HFFc6 (cell line): ENCODE results near the gene PRKCE. TPM values are rescaled to one million over a fixed set of nuclear protein-coding genes. Genes with fewer than 3 reads are reported as not detected.

Experiments
- DNase-seq: peaks from one replicate; pipeline ENCODE4 v3.0.0-alpha.2; 2018
- H3K27ac Mint-ChIP-seq: 2 replicates; pipeline ENCODE4 v1.8.0; 2020; ENCODE audit warnings: mild to moderate bottlenecking, mixed read lengths
- H3K27me3 Mint-ChIP-seq: 2 replicates; pipeline ENCODE4 v1.8.0; 2021; ENCODE audit warnings: mild to moderate bottlenecking, moderate library complexity, mixed read lengths; ENCODE audit not compliant: insufficient read depth
- H3K36me3 Mint-ChIP-seq: 2 replicates; pipeline ENCODE4 v1.8.0; 2021; ENCODE audit warnings: low read depth, mixed read lengths
- H3K4me1 Mint-ChIP-seq: 2 replicates; pipeline ENCODE4 v1.8.0; 2020; ENCODE audit warnings: low read depth, mixed read lengths
- H3K4me3 Mint-ChIP-seq: 2 replicates; pipeline ENCODE4 v1.8.0; 2020; ENCODE audit warnings: mild to moderate bottlenecking, moderate library complexity, mixed read lengths
- H3K9me3 Mint-ChIP-seq: 2 replicates; pipeline ENCODE4 v1.8.0; 2020; ENCODE audit warnings: mild to moderate bottlenecking, mixed read lengths
- total RNA-seq, 6 experiments: library from RNA; stranded (reverse); fragmentation: NEBNext Ultra II Directional; extraction: Animal tissue kit (Norgen Biotek cat#: 25700); gene quantifications; 2 replicates in 1 of 6; 3 replicates in 5 of 6; pipeline ENCODE4 v1.2.3, GENCODE V29; 2021
- TF ChIP-seq, protein P1 (sequence below): fragments of 200-600 bp; sonication (generic); IDR thresholded peaks from 2 replicates; pipeline ENCODE4 v1.5.0; 2021; ENCODE audit warnings: antibody characterized with exemption, mild to moderate bottlenecking

Gene PRKCE
- total RNA-seq, 6 experiments from 2014 or later, result 10.8 to 13.7 (median 12.0) TPM

DNA sequence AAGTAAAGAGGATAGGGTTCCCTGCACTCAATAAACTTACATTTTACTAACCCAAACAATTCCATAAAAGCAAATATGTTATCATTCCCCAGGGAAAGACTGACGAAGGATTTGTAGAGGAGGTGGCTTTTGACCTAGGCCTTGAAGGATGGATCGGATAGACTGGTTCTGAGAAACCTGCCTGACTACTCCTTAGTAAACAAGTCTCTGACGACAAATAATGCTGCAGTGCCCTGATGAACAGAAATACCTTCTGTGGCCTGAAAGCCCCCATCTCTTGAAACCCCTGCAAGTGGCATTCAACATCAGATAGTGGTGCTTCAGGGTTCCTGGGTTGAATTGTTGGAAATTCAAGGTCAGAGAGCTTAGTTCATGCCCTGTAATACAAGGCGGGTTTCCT lies 19.2 kb downstream of the PRKCE start:
- no peak overlapping the region for H3K27ac Mint-ChIP-seq
- TF ChIP-seq, protein P1, sequence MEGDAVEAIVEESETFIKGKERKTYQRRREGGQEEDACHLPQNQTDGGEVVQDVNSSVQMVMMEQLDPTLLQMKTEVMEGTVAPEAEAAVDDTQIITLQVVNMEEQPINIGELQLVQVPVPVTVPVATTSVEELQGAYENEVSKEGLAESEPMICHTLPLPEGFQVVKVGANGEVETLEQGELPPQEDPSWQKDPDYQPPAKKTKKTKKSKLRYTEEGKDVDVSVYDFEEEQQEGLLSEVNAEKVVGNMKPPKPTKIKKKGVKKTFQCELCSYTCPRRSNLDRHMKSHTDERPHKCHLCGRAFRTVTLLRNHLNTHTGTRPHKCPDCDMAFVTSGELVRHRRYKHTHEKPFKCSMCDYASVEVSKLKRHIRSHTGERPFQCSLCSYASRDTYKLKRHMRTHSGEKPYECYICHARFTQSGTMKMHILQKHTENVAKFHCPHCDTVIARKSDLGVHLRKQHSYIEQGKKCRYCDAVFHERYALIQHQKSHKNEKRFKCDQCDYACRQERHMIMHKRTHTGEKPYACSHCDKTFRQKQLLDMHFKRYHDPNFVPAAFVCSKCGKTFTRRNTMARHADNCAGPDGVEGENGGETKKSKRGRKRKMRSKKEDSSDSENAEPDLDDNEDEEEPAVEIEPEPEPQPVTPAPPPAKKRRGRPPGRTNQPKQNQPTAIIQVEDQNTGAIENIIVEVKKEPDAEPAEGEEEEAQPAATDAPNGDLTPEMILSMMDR, result no peak

DNA sequence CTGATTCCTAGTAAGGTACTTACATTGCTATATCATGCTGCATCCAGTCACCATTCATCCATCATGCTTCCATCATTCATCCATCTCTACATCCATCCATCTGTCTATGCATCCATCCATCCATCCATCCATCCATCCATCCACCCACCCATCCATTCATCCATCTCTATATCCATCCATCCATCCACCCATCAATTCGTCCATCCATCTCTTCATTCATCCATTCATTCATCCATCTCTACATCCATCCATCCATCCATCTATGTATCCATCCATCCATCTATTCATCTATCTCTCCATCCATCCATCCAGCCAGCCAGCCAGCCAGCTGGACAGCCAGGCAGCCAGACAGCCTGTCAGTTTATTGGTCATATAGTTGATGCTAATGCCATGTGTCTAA lies 20.7 kb downstream of the PRKCE start:
- Mint-ChIP-seq H3K36me3 (no peaks in the 10 kb centered on the region), H3K27me3 (no peaks in the 10 kb centered on the region), H3K9me3 (no peaks in the 10 kb centered on the region), H3K27ac (no peak overlapping the region), H3K4me1 (peaks cover 36% of the 10 kb centered on the region), H3K4me3 (no peak overlapping the region)
- DNase-seq, result no peak
- TF ChIP-seq, protein P1, result no peak

More for the DNA sequence above, 19.2 kb downstream of the PRKCE start:
- Mint-ChIP-seq H3K4me3 (no peak overlapping the region), H3K27me3 (no peaks in the 10 kb centered on the region), H3K9me3 (no peaks in the 10 kb centered on the region), H3K4me1 (peaks cover 30% of the 10 kb centered on the region), H3K36me3 (no peaks in the 10 kb centered on the region)
- DNase-seq, result no peak

DNA sequence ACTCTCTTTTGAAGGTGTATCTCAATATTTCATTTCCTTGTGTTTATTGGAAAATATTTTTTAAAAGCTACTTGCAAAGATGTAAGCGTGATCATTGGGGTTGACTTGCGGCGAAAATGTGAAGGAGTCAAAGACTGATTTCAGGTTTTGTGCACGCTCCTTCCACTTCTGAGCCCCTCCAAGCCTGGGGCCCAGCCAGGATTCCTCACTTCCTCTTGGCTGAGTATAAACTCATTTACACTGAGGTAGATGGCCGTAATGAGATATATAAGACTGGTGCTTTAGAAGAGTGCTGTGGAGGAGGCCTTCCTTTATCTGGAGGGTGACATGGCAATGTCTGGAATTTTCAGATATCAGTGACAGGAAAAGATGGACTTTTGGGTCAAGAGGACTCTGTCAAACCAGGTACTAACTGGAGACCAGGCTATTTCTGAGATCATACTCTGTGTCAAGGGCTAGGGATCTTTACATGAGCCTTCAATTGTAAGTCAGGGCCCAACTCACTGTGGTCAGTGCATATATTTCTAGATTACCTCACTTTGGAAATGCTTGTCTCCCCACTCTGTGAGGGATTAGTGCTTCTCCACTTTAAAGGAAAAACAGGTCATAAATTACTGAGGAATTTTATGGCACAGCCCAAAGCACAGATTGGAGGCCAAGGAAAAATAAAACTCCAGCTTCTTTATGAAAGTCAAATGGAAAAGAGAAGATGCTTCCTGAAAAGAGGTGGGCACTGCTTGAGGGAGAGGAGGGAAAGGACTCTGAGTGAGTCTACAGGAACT lies 22.8 kb downstream of the PRKCE start:
- H3K4me1 Mint-ChIP-seq, result peaks cover 26% of the 10 kb centered on the region
- TF ChIP-seq, protein P1, result no peak
- no peak for DNase-seq
- H3K4me3 Mint-ChIP-seq, result no peak overlapping the region
- no peaks in the 10 kb centered on the region for H3K9me3 Mint-ChIP-seq
- no peaks in the 10 kb centered on the region for H3K27me3 Mint-ChIP-seq
- no peak overlapping the region; the same call in 1 of the 2 replicates for H3K27ac Mint-ChIP-seq
- no peaks in the 10 kb centered on the region for H3K36me3 Mint-ChIP-seq

DNA sequence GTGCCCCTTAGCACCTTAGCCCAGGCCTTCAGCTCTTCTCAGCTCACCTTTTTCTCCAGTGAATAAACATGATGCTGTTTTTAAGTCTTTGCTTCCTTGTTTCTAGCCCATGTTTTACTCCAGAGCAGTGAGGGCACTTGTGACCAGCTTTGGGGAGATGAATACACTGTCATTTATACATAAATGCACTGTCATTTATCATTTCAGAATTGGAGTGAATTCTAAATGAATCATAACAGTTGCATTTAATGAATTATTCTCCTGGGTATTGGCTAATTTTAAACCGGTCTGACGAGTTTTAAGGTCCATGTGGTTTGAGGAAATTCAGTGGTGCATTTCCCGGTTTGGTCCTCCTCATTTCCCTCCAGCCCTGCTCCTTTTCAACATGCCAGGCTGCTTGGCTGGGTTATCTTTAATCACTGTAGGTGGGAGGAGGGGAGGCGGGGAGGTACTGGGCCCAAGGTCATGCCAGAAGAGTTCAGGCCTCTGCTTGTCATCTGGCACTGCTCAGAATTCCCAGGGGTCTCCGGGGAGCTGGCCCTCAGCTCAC lies 23.9 kb downstream of the PRKCE start:
- no peak for DNase-seq
- H3K9me3 Mint-ChIP-seq, result no peaks in the 10 kb centered on the region
- H3K4me3 Mint-ChIP-seq, result no peak overlapping the region
- H3K27me3 Mint-ChIP-seq, result no peaks in the 10 kb centered on the region
- TF ChIP-seq, protein P1, result no peak
- no peaks in the 10 kb centered on the region for H3K36me3 Mint-ChIP-seq
- peaks cover 23% of the 10 kb centered on the region for H3K4me1 Mint-ChIP-seq
- H3K27ac Mint-ChIP-seq, result no peak overlapping the region

DNA sequence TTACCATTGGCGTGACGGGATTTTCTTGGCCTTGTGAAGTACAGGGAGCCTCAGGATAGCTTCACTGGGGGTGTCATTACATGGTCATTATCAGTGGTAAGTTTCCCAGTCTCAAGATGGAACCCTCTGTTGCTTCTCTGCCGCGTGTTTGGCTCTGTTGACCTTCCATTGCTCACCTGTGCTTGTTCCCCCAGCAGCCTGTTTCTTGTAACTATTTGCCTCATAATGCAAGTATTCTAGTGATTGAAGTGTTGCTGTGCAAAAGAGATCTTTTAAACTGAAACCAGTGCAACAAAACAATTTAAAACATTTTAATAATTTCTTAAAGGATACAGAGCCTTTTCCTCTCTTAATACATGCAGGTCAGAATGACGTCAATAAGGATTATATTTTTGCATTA lies 24.6 kb downstream of the PRKCE start:
- Mint-ChIP-seq H3K9me3 (no peaks in the 10 kb centered on the region), H3K27ac (no peak overlapping the region), H3K36me3 (no peaks in the 10 kb centered on the region), H3K4me3 (no peak overlapping the region), H3K4me1 (peaks cover 23% of the 10 kb centered on the region), H3K27me3 (no peaks in the 10 kb centered on the region)
- DNase-seq, result no peak
- TF ChIP-seq, protein P1, result no peak
